Measurements from ENCODE around the gene HSD17B12.

Gene HSD17B12

GRCh38 chr11:43639224-43639623 is 41.3 kb upstream of the HSD17B12 start:
- H3K18ac ChIP-seq (ENCODE audit: low read length), result no peak overlapping the region
- no peak overlapping the region for H3K14ac ChIP-seq (ENCODE audit: low read length)
- no peaks in the 10 kb centered on the region for H3K36me3 ChIP-seq (ENCODE audit: control insufficient read depth in 1 of 2, insufficient read depth in 2 of 2, low read length in 2 of 2)
- no peak for DNase-seq
- no peak overlapping the region for H3K4me3 ChIP-seq (ENCODE audit: low read depth, low read length)
- no peak overlapping the region for H4K8ac ChIP-seq (ENCODE audit: low read depth, low read length)
- H2AK5ac ChIP-seq (ENCODE audit: low read length), result no peak overlapping the region
- no peak overlapping the region for H4K12ac ChIP-seq (ENCODE audit: low read depth, low read length)
- H2BK120ac ChIP-seq (ENCODE audit: insufficient read depth, low read length, poor library complexity), result no peak overlapping the region
- H3K27ac ChIP-seq (ENCODE audit: low read depth, low read length), result no peak overlapping the region
- no peaks in the 10 kb centered on the region for H3K9me3 ChIP-seq (ENCODE audit: insufficient read depth, low read depth, low read length)
- H3K9ac ChIP-seq (ENCODE audit: low read length), result no peak overlapping the region
- no peak overlapping the region for H2BK12ac ChIP-seq (ENCODE audit: low read length)
- H3K79me1 ChIP-seq (ENCODE audit: low read length), result peaks cover 2% of the 10 kb centered on the region
- no CpG with 5 or more reads among the region's 3 CpGs for WGBS (ENCODE audit: extremely low coverage, insufficient coverage, insufficient read length)
- no peak overlapping the region for H3K4me2 ChIP-seq (ENCODE audit: low read length)
- H3K4me1 ChIP-seq (ENCODE audit: control insufficient read depth in 1 of 2, insufficient read depth in 2 of 2, low read length in 2 of 2), result no peaks in the 10 kb centered on the region
- H3K27me3 ChIP-seq (ENCODE audit: insufficient read depth, low read length), result no peaks in the 10 kb centered on the region
- no peak overlapping the region for H3K4ac ChIP-seq (ENCODE audit: low read depth, low read length)
- no peak overlapping the region for H4K91ac ChIP-seq (ENCODE audit: low read depth, low read length)
- H3K79me2 ChIP-seq (ENCODE audit: control insufficient read depth, insufficient read depth, low read length, poor library complexity), result peaks cover 1% of the 10 kb centered on the region
- no peak overlapping the region for H2AFZ ChIP-seq (ENCODE audit: insufficient read depth, low read length, poor library complexity)
- H2BK5ac ChIP-seq (ENCODE audit: low read depth, low read length, poor library complexity), result no peak overlapping the region
- H3K23ac ChIP-seq (ENCODE audit: low read length), result no peak overlapping the region

GRCh38 chr11:43639920-43640319 is 40.6 kb upstream of the HSD17B12 start:
- H3K36me3 ChIP-seq (ENCODE audit: control insufficient read depth in 1 of 2, insufficient read depth in 2 of 2, low read length in 2 of 2), result no peaks in the 10 kb centered on the region
- H2AFZ ChIP-seq (ENCODE audit: insufficient read depth, low read length, poor library complexity), result no peak overlapping the region
- no peak overlapping the region for H2BK5ac ChIP-seq (ENCODE audit: low read depth, low read length, poor library complexity)
- no peak overlapping the region for H3K14ac ChIP-seq (ENCODE audit: low read length)
- H2BK120ac ChIP-seq (ENCODE audit: insufficient read depth, low read length, poor library complexity), result no peak overlapping the region
- no peak overlapping the region for H4K12ac ChIP-seq (ENCODE audit: low read depth, low read length)
- no peak overlapping the region for H2BK12ac ChIP-seq (ENCODE audit: low read length)
- no peak overlapping the region for H4K91ac ChIP-seq (ENCODE audit: low read depth, low read length)
- no peak overlapping the region for H3K18ac ChIP-seq (ENCODE audit: low read length)
- WGBS (ENCODE audit: extremely low coverage, insufficient coverage, insufficient read length), result 100% methylated on average over 1 of the region's 3 CpGs
- no peak overlapping the region for H3K4me2 ChIP-seq (ENCODE audit: low read length)
- H3K27me3 ChIP-seq (ENCODE audit: insufficient read depth, low read length), result no peaks in the 10 kb centered on the region
- no peak for DNase-seq
- no peak overlapping the region for H3K9ac ChIP-seq (ENCODE audit: low read length)
- H3K4me1 ChIP-seq (ENCODE audit: control insufficient read depth in 1 of 2, insufficient read depth in 2 of 2, low read length in 2 of 2), result peaks cover 2 to 3% of the 10 kb centered on the region in 2 experiments
- no peak overlapping the region for H3K4ac ChIP-seq (ENCODE audit: low read depth, low read length)
- no peak overlapping the region for H2AK5ac ChIP-seq (ENCODE audit: low read length)
- peaks cover 4% of the 10 kb centered on the region for H3K79me1 ChIP-seq (ENCODE audit: low read length)
- H3K23ac ChIP-seq (ENCODE audit: low read length), result no peak overlapping the region
- H3K4me3 ChIP-seq (ENCODE audit: low read depth, low read length), result no peak overlapping the region
- H3K79me2 ChIP-seq (ENCODE audit: control insufficient read depth, insufficient read depth, low read length, poor library complexity), result peaks cover 6% of the 10 kb centered on the region
- H3K27ac ChIP-seq (ENCODE audit: low read depth, low read length), result no peak overlapping the region
- no peaks in the 10 kb centered on the region for H3K9me3 ChIP-seq (ENCODE audit: insufficient read depth, low read depth, low read length)
- H4K8ac ChIP-seq (ENCODE audit: low read depth, low read length), result no peak overlapping the region

- no peaks in the 10 kb centered on the region for H3K36me3 ChIP-seq (ENCODE audit: control insufficient read depth in 1 of 2, insufficient read depth in 2 of 2, low read length in 2 of 2)
- peak overlapping the region; percentile 99 for H3K4me3 ChIP-seq (ENCODE audit: low read depth, low read length)
- H2BK5ac ChIP-seq (ENCODE audit: low read depth, low read length, poor library complexity), result peak overlapping the region; percentile 67
- H2BK120ac ChIP-seq (ENCODE audit: insufficient read depth, low read length, poor library complexity), result peak overlapping the region; percentile 79
- H4K91ac ChIP-seq (ENCODE audit: low read depth, low read length), result peak overlapping the region; percentile 90
- no peak overlapping the region for H2AK5ac ChIP-seq (ENCODE audit: low read length)
- peak overlapping the region; percentile 98 for H4K12ac ChIP-seq (ENCODE audit: low read depth, low read length)
- H3K27me3 ChIP-seq (ENCODE audit: insufficient read depth, low read length), result no peaks in the 10 kb centered on the region
- H3K27ac ChIP-seq (ENCODE audit: low read depth, low read length), result no peak overlapping the region
- peak overlapping the region; percentile 93 for H3K4ac ChIP-seq (ENCODE audit: low read depth, low read length)
- H2BK12ac ChIP-seq (ENCODE audit: low read length), result no peak overlapping the region
- H3K79me1 ChIP-seq (ENCODE audit: low read length), result peaks cover 4% of the 10 kb centered on the region
- WGBS (ENCODE audit: extremely low coverage, insufficient coverage, insufficient read length), result no CpG with 5 or more reads among the region's 33 CpGs
- H3K9me3 ChIP-seq (ENCODE audit: insufficient read depth, low read depth, low read length), result no peaks in the 10 kb centered on the region
- H3K79me2 ChIP-seq (ENCODE audit: control insufficient read depth, insufficient read depth, low read length, poor library complexity), result peaks cover 6% of the 10 kb centered on the region
- peak overlapping the region; percentile 88 for H3K14ac ChIP-seq (ENCODE audit: low read length)
- peak overlapping the region; percentile 92 for H3K4me2 ChIP-seq (ENCODE audit: low read length)
- peak overlapping the region; percentile 100 for H3K9ac ChIP-seq (ENCODE audit: low read length)
- peak overlapping the region; percentile 94 for H3K18ac ChIP-seq (ENCODE audit: low read length)
- H3K23ac ChIP-seq (ENCODE audit: low read length), result peak overlapping the region; percentile 70
- H3K4me1 ChIP-seq (ENCODE audit: control insufficient read depth in 1 of 2, insufficient read depth in 2 of 2, low read length in 2 of 2), result peaks cover 3 to 5% of the 10 kb centered on the region in 2 experiments
- peak overlapping the region; percentile 99 for H4K8ac ChIP-seq (ENCODE audit: low read depth, low read length)
- peak; percentile 63 to 86 for DNase-seq
- peak overlapping the region; percentile 98 for H2AFZ ChIP-seq (ENCODE audit: insufficient read depth, low read length, poor library complexity)
Observed at GRCh38 chr11:43643898-43644620, 36.5 kb upstream of the HSD17B12 start.

DNA sequence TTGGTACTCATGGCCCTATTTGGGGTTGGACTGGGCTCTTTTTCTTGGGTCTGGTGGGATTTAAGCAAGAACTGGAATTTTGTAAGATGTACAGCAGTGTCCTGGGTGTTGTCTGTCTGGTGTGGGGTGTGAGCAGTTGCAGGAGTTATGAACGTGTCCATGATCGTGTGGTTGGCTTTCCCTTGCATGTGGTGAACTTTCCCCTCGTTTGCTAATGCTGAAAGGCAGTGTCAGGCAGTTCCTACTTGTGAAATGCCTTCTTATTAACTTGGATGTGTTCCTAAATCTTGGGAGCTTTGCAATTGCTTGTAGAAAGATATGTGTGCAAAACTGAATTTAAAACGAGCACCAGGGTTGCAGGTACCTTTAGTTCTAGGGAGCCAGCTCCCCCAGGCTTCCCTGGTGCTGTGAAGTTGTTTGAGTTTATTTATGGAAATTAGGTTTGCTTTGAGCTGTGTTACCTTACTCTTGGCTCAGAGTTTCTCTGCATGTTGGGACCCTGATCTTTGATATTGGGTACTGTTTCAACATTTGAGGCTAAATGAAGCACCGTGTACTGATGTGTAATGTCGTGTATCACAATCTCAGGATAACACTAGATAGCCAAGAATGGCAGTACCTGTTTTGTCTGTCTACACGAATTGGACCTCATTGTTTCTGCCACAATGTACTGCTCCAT is 35.8 kb upstream of the HSD17B12 start:
- Histone ChIP-seq H3K18ac (ENCODE audit: low read length) (peak overlapping the region; percentile 94), H3K27me3 (ENCODE audit: insufficient read depth, low read length) (no peaks in the 10 kb centered on the region), H2BK5ac (ENCODE audit: low read depth, low read length, poor library complexity) (no peak overlapping the region), H3K4ac (ENCODE audit: low read depth, low read length) (peak overlapping the region; percentile 93), H3K79me1 (ENCODE audit: low read length) (peaks cover 4% of the 10 kb centered on the region), H2BK120ac (ENCODE audit: insufficient read depth, low read length, poor library complexity) (no peak overlapping the region), H4K8ac (ENCODE audit: low read depth, low read length) (peak overlapping the region; percentile 99), H3K4me3 (ENCODE audit: low read depth, low read length) (peak overlapping the region; percentile 99), H3K79me2 (ENCODE audit: control insufficient read depth, insufficient read depth, low read length, poor library complexity) (peaks cover 6% of the 10 kb centered on the region), H2AK5ac (ENCODE audit: low read length) (no peak overlapping the region), H4K12ac (ENCODE audit: low read depth, low read length) (peak overlapping the region; percentile 98), H3K23ac (ENCODE audit: low read length) (peak overlapping the region; percentile 70), H3K9me3 (ENCODE audit: insufficient read depth, low read depth, low read length) (no peaks in the 10 kb centered on the region), H2BK12ac (ENCODE audit: low read length) (no peak overlapping the region), H3K9ac (ENCODE audit: low read length) (peak overlapping the region; percentile 100), H4K91ac (ENCODE audit: low read depth, low read length) (no peak overlapping the region), H3K27ac (ENCODE audit: low read depth, low read length) (no peak overlapping the region), H3K14ac (ENCODE audit: low read length) (peak overlapping the region; percentile 88), H3K4me2 (ENCODE audit: low read length) (peak overlapping the region; percentile 92), H3K4me1 (ENCODE audit: control insufficient read depth in 1 of 2, insufficient read depth in 2 of 2, low read length in 2 of 2) (peaks cover 3 to 5% of the 10 kb centered on the region in 2 experiments), H2AFZ (ENCODE audit: insufficient read depth, low read length, poor library complexity) (peak overlapping the region; percentile 98), H3K36me3 (ENCODE audit: control insufficient read depth in 1 of 2, insufficient read depth in 2 of 2, low read length in 2 of 2) (no peaks in the 10 kb centered on the region)
- DNase-seq, result peak in 1 of 2 donors; percentile 16
- WGBS (ENCODE audit: extremely low coverage, insufficient coverage, insufficient read length), result no CpG with 5 or more reads among the region's 7 CpGs

All from trophoblast cell (in vitro differentiated cells and primary cell).